DND-41 (cell line): ENCODE data around the gene ELK1.

Experiments
- ATAC-seq: fragments of 200-7000 bp; cut with Tn5 transposase; 3 replicates; pipeline ENCODE4 v1.9.1; 2021; ENCODE audit warnings: low read depth; ENCODE audit not compliant: insufficient read depth
- DNase-seq: peaks from one replicate; pipeline ENCODE4 v3.0.0-alpha.2; 2020
- H2AFZ ChIP-seq: 2 replicates; pipeline ENCODE4 v1.6.0; 2012; ENCODE audit warnings: low read depth, low read length
- H3K27ac ChIP-seq: 2 replicates; pipeline ENCODE4 v1.5.1; 2012; ENCODE audit warnings: low read length, inconsistent platforms
- H3K27me3 ChIP-seq: fragments of 200-600 bp; sonication (generic); 2 replicates; pipeline ENCODE4 v1.6.0; 2012; ENCODE audit warnings: low read length, mild to moderate bottlenecking, inconsistent platforms; ENCODE audit not compliant: insufficient read depth, poor library complexity
- H3K36me3 ChIP-seq: 2 replicates; pipeline ENCODE4 v1.5.1; 2012; ENCODE audit warnings: low read length, inconsistent platforms; ENCODE audit not compliant: insufficient read depth
- H3K4me1 ChIP-seq: 2 replicates; pipeline ENCODE4 v1.5.1; 2012; ENCODE audit warnings: mild to moderate bottlenecking, low read length; ENCODE audit not compliant: insufficient read depth
- H3K4me2 ChIP-seq: 2 replicates; pipeline ENCODE4 v1.6.0; 2012; ENCODE audit warnings: mild to moderate bottlenecking, moderate library complexity, low read length, inconsistent platforms; ENCODE audit not compliant: insufficient read depth
- H3K4me3 ChIP-seq, 2 experiments: fragments of 200-600 bp in 1 of 2; shearing (Covaris generic) in 1 of 2; 2 replicates each; pipeline ENCODE4 v1.5.1; 2012 to 2016; ENCODE audit warnings: inconsistent platforms in 2 of 2, low read length in 2 of 2, mild to moderate bottlenecking in 2 of 2, low read depth in 1 of 2, moderate library complexity in 1 of 2
- H3K79me2 ChIP-seq: 2 replicates; pipeline ENCODE4 v1.6.0; 2012; ENCODE audit warnings: low read length, inconsistent platforms; ENCODE audit not compliant: insufficient read depth
- H3K9ac ChIP-seq: 2 replicates; pipeline ENCODE4 v1.6.0; 2012; ENCODE audit warnings: low read depth, mild to moderate bottlenecking, inconsistent platforms, low read length, moderate library complexity
- H3K9me3 ChIP-seq: 2 replicates; pipeline ENCODE4 v1.5.1; 2012; ENCODE audit warnings: low read length, moderate library complexity, mild to moderate bottlenecking, inconsistent platforms; ENCODE audit not compliant: insufficient read depth, severe bottlenecking
- H4K20me1 ChIP-seq: 2 replicates; pipeline ENCODE4 v1.6.0; 2012; ENCODE audit warnings: low read length; ENCODE audit not compliant: insufficient read depth
- EZH2 ChIP-seq: IDR thresholded peaks from 3 replicates; pipeline ENCODE4 v1.6.1; 2012; ENCODE audit warnings: borderline replicate concordance, low read depth, mild to moderate bottlenecking, moderate library complexity, low read length, inconsistent platforms; ENCODE audit not compliant: severe bottlenecking
- TF ChIP-seq, protein P1 (sequence below): IDR thresholded peaks from 2 replicates; pipeline ENCODE4 v1.5.1; 2012; ENCODE audit warnings: borderline replicate concordance, low read length, moderate library complexity, mild to moderate bottlenecking; ENCODE audit not compliant: poor library complexity, severe bottlenecking; ENCODE audit errors: extremely low read depth

ELK1 gene

DNA sequence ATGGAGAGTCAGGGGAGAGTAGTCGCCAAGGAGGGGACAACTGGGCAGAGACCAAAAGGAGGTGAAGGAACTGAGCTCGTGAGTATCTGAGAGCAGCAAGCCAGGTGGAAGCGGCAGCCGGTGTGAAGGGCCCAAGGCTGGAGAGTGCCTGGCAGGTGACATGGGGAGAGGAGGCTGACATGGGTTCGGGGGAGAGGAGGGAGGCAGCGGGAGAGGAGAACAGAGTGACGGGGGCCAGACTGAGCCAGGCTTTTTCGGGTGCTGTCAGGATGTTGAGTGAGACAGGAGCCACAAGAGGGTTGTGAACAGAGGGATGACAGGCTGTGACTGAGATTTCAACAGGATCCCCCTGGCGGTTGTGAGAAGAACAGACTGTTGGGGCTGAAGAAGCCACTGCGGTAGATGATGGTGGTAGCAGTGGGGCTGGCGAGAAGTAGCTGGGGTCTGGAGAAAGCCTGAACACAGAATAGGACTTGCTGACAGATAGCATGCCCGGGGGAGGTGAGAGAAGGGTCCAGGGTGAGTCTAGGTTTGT is 5.7 kb downstream of the ELK1 start:
- ATAC-seq (no peak), DNase-seq (no peak)
- Histone ChIP-seq H3K79me2 (peaks cover 41% of the 10 kb centered on the region), H2AFZ (no peak overlapping the region), H3K9ac (no peak overlapping the region), H3K36me3 (peaks cover 50% of the 10 kb centered on the region), H4K20me1 (no peaks in the 10 kb centered on the region), H3K9me3 (no peaks in the 10 kb centered on the region), H3K27ac (no peak overlapping the region), H3K4me3 (no peak overlapping the region), H3K4me1 (peaks cover 23% of the 10 kb centered on the region), H3K27me3 (no peaks in the 10 kb centered on the region), H3K4me2 (no peak overlapping the region)
- TF ChIP-seq, protein P1, sequence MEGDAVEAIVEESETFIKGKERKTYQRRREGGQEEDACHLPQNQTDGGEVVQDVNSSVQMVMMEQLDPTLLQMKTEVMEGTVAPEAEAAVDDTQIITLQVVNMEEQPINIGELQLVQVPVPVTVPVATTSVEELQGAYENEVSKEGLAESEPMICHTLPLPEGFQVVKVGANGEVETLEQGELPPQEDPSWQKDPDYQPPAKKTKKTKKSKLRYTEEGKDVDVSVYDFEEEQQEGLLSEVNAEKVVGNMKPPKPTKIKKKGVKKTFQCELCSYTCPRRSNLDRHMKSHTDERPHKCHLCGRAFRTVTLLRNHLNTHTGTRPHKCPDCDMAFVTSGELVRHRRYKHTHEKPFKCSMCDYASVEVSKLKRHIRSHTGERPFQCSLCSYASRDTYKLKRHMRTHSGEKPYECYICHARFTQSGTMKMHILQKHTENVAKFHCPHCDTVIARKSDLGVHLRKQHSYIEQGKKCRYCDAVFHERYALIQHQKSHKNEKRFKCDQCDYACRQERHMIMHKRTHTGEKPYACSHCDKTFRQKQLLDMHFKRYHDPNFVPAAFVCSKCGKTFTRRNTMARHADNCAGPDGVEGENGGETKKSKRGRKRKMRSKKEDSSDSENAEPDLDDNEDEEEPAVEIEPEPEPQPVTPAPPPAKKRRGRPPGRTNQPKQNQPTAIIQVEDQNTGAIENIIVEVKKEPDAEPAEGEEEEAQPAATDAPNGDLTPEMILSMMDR: no peak
- TF ChIP-seq EZH2: no peak

DNA sequence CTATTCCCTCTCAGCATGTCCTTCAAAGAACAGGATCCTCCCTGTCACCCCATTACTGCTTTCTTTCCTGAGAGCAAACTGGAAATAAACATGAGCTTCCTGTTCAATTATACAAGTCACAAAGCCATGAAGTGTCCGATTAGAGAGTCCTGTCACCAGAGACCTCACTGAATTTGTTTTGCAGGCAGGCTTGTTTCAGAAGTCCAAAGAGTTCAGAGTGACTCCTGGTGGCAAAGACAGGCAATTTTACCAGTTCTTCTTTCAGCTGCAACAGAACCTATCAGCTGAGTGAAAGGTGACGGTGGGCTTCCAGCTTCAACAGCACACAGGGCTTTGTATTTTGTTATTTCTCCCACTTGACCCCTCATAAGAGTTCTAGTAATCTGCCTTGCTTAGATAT is 6.4 kb downstream of the ELK1 start:
- no peak overlapping the region for H3K4me3 ChIP-seq
- peaks cover 55% of the 10 kb centered on the region for H3K36me3 ChIP-seq
- no peak overlapping the region for H2AFZ ChIP-seq
- ATAC-seq (no peak), DNase-seq (no peak)
- H3K27me3 ChIP-seq: no peaks in the 10 kb centered on the region
- H3K27ac ChIP-seq: no peak overlapping the region
- H4K20me1 ChIP-seq: no peaks in the 10 kb centered on the region
- H3K9ac ChIP-seq: no peak overlapping the region
- no peaks in the 10 kb centered on the region for H3K9me3 ChIP-seq
- H3K4me1 ChIP-seq: peaks cover 16% of the 10 kb centered on the region
- no peak for TF ChIP-seq EZH2
- TF ChIP-seq, protein P1: peak; percentile 31
- H3K79me2 ChIP-seq: peaks cover 34% of the 10 kb centered on the region
- H3K4me2 ChIP-seq: no peak overlapping the region

DNA sequence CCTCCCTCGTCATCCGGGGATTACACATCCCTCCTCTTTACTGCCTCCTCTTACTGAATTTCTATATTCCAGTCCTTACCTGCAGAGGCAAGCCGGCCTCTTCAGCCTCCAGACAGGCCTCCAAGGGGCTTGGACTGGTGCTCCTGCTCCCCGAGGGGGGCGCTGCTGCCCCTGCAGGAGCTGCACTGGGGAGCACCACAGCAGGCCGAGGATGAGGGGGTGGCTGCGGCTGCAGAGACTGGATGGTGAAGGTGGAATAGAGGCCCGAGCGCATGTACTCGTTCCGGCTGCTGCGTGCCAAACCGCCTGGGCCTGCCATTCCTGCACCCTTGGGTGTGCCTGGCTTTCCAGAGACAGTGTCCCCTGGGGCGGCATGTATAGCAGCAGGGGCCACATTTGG is 11.5 kb downstream of the ELK1 start:
- Histone ChIP-seq H3K4me3 (no peak overlapping the region), H3K4me1 (no peaks in the 10 kb centered on the region), H3K4me2 (no peak overlapping the region), H3K36me3 (peaks cover 65% of the 10 kb centered on the region), H3K27me3 (no peaks in the 10 kb centered on the region), H3K9ac (no peak overlapping the region), H3K9me3 (no peaks in the 10 kb centered on the region), H3K27ac (no peak overlapping the region), H2AFZ (no peak overlapping the region), H3K79me2 (no peaks in the 10 kb centered on the region), H4K20me1 (no peaks in the 10 kb centered on the region)
- ATAC-seq (no peak), DNase-seq (no peak)
- no peak for TF ChIP-seq EZH2
- TF ChIP-seq, protein P1: no peak
